Sigmoid colon (tissue), 4 donors: Measurements from ENCODE around the gene DPYSL4.

ENCODE experiments used
- EP300 ChIP-seq, 4 donors: sonication (generic); formaldehyde crosslinking; IDR thresholded peaks; one replicate each; pipeline ENCODE4 v1.6.1; 2017; ENCODE audit warnings: antibody characterized with exemption in 4 of 4
- POLR2A ChIP-seq, 2 donors: fragments of 450-650 bp; IDR thresholded peaks; one replicate each; pipeline ENCODE4 v1.6.1; 2016; ENCODE audit warnings: antibody characterized with exemption in 2 of 2, mild to moderate bottlenecking in 2 of 2, moderate library complexity in 2 of 2
- TF ChIP-seq, protein P1 (sequence below), 4 experiments: fragments of 450-650 bp in 3 of 4; fragments of 200-600 bp in 1 of 4; IDR thresholded peaks; one replicate each; pipeline ENCODE4 v1.5.1; 2016 to 2019; ENCODE audit warnings: antibody characterized with exemption in 4 of 4, mild to moderate bottlenecking in 3 of 4, moderate library complexity in 2 of 4

GRCh38 chr10:132213917-132214316 is 27.2 kb downstream of the DPYSL4 start:
- TF ChIP-seq, protein P1, sequence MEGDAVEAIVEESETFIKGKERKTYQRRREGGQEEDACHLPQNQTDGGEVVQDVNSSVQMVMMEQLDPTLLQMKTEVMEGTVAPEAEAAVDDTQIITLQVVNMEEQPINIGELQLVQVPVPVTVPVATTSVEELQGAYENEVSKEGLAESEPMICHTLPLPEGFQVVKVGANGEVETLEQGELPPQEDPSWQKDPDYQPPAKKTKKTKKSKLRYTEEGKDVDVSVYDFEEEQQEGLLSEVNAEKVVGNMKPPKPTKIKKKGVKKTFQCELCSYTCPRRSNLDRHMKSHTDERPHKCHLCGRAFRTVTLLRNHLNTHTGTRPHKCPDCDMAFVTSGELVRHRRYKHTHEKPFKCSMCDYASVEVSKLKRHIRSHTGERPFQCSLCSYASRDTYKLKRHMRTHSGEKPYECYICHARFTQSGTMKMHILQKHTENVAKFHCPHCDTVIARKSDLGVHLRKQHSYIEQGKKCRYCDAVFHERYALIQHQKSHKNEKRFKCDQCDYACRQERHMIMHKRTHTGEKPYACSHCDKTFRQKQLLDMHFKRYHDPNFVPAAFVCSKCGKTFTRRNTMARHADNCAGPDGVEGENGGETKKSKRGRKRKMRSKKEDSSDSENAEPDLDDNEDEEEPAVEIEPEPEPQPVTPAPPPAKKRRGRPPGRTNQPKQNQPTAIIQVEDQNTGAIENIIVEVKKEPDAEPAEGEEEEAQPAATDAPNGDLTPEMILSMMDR (IDR thresholded peaks at IDR 0.05) = no peak
- TF ChIP-seq POLR2A (IDR thresholded peaks at IDR 0.05) (no peak), EP300 (IDR thresholded peaks at IDR 0.05) (no peak)
